Mesenteric fat pad (tissue), 1 donor: ENCODE data around the gene GLIPR1. TPM values are rescaled to one million over a fixed set of nuclear protein-coding genes. Genes with fewer than 3 reads are reported as not detected.

ENCODE experiments used
- total RNA-seq: library from RNA; stranded (reverse); fragmentation: NEBNext Ultra II Directional; extraction: Animal tissue kit (Norgen Biotek cat#: 25700); gene quantifications from one replicate; pipeline ENCODE4 v1.2.1, GENCODE V29; 2021
- donor health status: DM: yes; HTN: yes; CAD: no.

Gene GLIPR1
- total RNA-seq, 1 donor from 2014 or later = 52.2 TPM

Other genes with a start within 250 kb of the GLIPR1 start
- 6.4 TPM for gene CAPS2, start 150.4 kb upstream of the GLIPR1 start, total RNA-seq
- not detected for gene GLIPR1L1, start 146.1 kb upstream of the GLIPR1 start, total RNA-seq
- gene GLIPR1L2, start 89.7 kb upstream of the GLIPR1 start, total RNA-seq = 1.1 TPM
- 39.8 TPM for gene KRR1, start 30.9 kb downstream of the GLIPR1 start, total RNA-seq